Measurements from ENCODE around the gene FAM117B. TPM values are rescaled to one million over a fixed set of nuclear protein-coding genes. Genes with fewer than 3 reads are reported as not detected.
A peak's percentile ranks its signal among the peaks of the same experiment; 100 is the strongest.

The FAM117B gene
- total RNA-seq, 2 donors from 2014 or later: 7.0 to 17.1 TPM

DNA sequence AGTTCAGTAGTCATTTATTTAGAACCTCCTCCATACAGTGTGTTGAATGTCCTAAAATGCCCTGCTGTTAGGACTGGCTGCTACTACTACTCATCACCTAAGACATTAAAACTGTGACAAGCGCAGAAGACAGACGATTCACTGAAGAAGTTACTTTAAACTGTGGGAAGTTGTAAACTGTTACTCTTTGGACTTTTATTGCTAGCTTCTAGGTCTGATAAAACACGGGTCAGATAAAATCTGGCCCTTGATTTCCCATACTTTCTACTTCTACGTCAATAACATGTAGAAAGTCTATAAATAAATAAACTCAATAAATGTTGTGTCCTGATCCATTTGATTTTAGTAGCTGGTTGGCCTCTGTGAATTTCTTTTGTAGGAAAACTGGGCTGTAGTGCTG, 123.4 kb downstream of the FAM117B start:
- ATAC-seq (no peak), DNase-seq (no peak)
- TF ChIP-seq POLR2A (IDR thresholded peaks at IDR 0.05): no peak
- Histone ChIP-seq H3K9me3 (no peaks in the 10 kb centered on the region), H3K27me3 (no peaks in the 10 kb centered on the region), H3K4me3 (no peak overlapping the region), H3K36me3 (replicated peaks in 1 of 2; ENCODE audit: insufficient read depth in 1 of 2, low read depth in 2 of 2) (no peaks in the 10 kb centered on the region), H3K27ac (peak overlapping the region in 3 of 4 donors; percentile 3 to 45 (median 19)), H3K4me1 (peaks cover 12% of the 10 kb centered on the region)
- 38 to 40% methylated on average over 4 of the region's 4 CpGs for WGBS, 2 donors
- intact Hi-C loops (cut with DNase I): no loop called here

DNA sequence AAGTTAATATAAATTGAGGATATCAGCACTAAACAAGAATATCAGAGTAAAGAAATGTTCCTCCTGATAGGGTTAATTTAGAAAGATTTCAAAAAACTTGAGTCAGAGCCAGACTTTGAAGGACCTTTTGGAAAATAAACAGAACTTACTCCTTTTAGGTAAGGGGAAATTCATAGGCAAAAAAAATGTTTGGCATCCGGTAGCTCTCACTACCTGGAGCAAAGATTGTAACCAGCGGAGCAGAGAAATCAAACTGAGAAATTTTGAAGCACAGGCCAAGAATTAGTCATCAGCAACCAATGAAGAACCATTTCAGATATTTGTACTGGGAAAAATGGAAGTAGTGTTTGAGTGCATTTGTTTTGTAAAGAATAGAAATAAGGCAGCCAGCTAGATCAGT, 123.8 kb downstream of the FAM117B start:
- DNase-seq: peak in 1 of 4 donors; percentile 29
- 21% methylated on average over 2 of the region's 2 CpGs for WGBS, 2 donors

DNA sequence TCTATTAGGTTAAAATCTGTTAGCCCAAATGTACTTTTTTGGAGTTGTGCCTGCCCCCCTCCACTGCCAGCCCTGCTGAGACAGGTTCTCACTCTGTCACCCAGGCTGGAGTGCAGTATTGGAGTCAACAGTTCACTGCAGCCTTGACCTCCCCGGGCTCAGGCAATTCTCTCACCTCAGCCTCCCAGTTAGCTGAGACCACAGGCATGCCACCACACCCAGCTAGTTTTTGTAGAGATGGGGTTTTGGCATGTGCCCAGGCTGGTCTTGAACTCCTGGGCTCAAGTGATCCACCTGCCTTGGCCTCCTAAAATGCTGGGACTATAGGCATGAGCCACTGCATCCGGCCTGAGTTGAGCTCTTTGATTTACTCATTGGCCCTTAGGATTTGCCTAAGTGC, 126.1 kb downstream of the FAM117B start:
- no peaks in the 10 kb centered on the region for H3K9me3 ChIP-seq
- peaks cover 12% of the 10 kb centered on the region for H3K4me1 ChIP-seq
- 83 to 85% methylated on average over 2 of the region's 2 CpGs for WGBS, 2 donors
- no peak overlapping the region for H3K27ac ChIP-seq
- no peaks in the 10 kb centered on the region for H3K36me3 ChIP-seq (replicated peaks in 1 of 2; ENCODE audit: insufficient read depth in 1 of 2, low read depth in 2 of 2)
- DNase-seq: no peak
- no peak overlapping the region for H3K4me3 ChIP-seq
- intact Hi-C loops (cut with DNase I): no loop called here
- no peak for TF ChIP-seq POLR2A (IDR thresholded peaks at IDR 0.05)
- TF ChIP-seq, protein P1, sequence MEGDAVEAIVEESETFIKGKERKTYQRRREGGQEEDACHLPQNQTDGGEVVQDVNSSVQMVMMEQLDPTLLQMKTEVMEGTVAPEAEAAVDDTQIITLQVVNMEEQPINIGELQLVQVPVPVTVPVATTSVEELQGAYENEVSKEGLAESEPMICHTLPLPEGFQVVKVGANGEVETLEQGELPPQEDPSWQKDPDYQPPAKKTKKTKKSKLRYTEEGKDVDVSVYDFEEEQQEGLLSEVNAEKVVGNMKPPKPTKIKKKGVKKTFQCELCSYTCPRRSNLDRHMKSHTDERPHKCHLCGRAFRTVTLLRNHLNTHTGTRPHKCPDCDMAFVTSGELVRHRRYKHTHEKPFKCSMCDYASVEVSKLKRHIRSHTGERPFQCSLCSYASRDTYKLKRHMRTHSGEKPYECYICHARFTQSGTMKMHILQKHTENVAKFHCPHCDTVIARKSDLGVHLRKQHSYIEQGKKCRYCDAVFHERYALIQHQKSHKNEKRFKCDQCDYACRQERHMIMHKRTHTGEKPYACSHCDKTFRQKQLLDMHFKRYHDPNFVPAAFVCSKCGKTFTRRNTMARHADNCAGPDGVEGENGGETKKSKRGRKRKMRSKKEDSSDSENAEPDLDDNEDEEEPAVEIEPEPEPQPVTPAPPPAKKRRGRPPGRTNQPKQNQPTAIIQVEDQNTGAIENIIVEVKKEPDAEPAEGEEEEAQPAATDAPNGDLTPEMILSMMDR (IDR thresholded peaks at IDR 0.05): no peak
- ATAC-seq: no peak
- no peaks in the 10 kb centered on the region for H3K27me3 ChIP-seq

More for the DNA sequence above, 123.8 kb downstream of the FAM117B start:
- H3K4me3 ChIP-seq: no peak overlapping the region
- ATAC-seq: peak; percentile 79
- H3K4me1 ChIP-seq: peaks cover 12% of the 10 kb centered on the region
- no peaks in the 10 kb centered on the region for H3K27me3 ChIP-seq
- H3K9me3 ChIP-seq: no peaks in the 10 kb centered on the region
- intact Hi-C loops (cut with DNase I): no loop called here
- no peaks in the 10 kb centered on the region for H3K36me3 ChIP-seq (replicated peaks in 1 of 2; ENCODE audit: insufficient read depth in 1 of 2, low read depth in 2 of 2)
- TF ChIP-seq, protein P1 (IDR thresholded peaks at IDR 0.05): no peak
- no peak for TF ChIP-seq POLR2A (IDR thresholded peaks at IDR 0.05)
- H3K27ac ChIP-seq: peak overlapping the region; percentile 4 to 45 (median 19)

DNA sequence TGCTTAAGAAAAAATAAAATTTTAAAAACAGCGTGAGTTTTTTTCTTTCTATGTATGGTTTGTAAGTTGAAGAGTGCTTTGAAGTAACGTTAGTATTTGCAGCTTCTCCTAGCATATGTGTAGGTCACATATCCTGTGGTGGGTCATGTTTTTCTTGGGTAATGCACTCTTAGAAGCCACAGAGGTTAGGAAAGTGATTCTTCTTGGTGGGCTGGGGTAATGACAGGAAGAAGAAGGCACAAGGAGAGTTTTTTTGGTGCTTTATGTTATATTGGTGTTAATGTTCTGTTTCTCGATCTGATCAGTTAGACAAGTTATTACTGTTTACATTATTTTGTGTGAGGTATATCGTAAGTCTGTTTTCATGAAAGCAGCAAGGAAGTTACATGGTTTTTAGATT, 127.8 kb downstream of the FAM117B start:
- 53 to 81% methylated on average over 4 of the region's 4 CpGs for WGBS, 2 donors
- DNase-seq (no peak), ATAC-seq (no peak)
- no peak for TF ChIP-seq POLR2A (IDR thresholded peaks at IDR 0.05)
- TF ChIP-seq, protein P1 (IDR thresholded peaks at IDR 0.05): no peak
- Histone ChIP-seq H3K4me3 (no peak overlapping the region), H3K27me3 (no peaks in the 10 kb centered on the region), H3K36me3 (replicated peaks in 1 of 2; ENCODE audit: insufficient read depth in 1 of 2, low read depth in 2 of 2) (no peaks in the 10 kb centered on the region), H3K9me3 (no peaks in the 10 kb centered on the region), H3K27ac (no peak overlapping the region), H3K4me1 (peaks cover 12% of the 10 kb centered on the region)
- intact Hi-C loops (cut with DNase I): no loop called here

DNA sequence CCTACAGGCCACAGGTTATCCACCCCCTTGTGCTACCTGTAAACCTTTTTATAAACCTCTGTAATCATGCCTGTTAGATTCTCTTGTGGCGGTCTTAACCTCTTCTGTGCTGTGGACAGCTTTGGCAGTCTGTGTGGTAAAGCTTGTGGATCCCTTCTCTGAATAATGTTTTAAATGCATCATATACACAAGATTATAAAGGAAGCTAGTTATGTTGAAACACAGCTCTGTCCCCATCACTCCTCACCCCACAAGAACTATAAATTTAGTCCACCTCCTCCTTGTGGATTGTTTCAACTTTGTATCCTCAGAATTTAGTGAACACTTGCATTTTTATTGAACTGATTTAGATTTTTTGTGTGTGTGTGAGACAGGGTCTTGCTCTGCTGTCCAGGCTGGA, 129.1 kb downstream of the FAM117B start:
- intact Hi-C loops (cut with DNase I): no loop called here

More for the DNA sequence above, 129.1 kb downstream of the FAM117B start:
- Histone ChIP-seq H3K9me3 (no peaks in the 10 kb centered on the region), H3K27ac (no peak overlapping the region), H3K4me1 (peaks cover 4% of the 10 kb centered on the region), H3K27me3 (no peaks in the 10 kb centered on the region), H3K4me3 (no peak overlapping the region), H3K36me3 (replicated peaks in 1 of 2; ENCODE audit: insufficient read depth in 1 of 2, low read depth in 2 of 2) (no peaks in the 10 kb centered on the region)
- no peak for DNase-seq
- TF ChIP-seq, protein P1 (IDR thresholded peaks at IDR 0.05): no peak
- no peak for TF ChIP-seq POLR2A (IDR thresholded peaks at IDR 0.05)
- no peak for ATAC-seq
- 95 to 100% methylated on average over 1 of the region's 1 CpG for WGBS, 2 donors
